Placental pericyte (primary cell): ENCODE measurements around the gene NUTM1. TPM values are rescaled to one million over a fixed set of nuclear protein-coding genes. Genes with fewer than 3 reads are reported as not detected.

Source experiments
- small RNA-seq: library from RNA; depleted of rRNA; stranded (forward); fragments of <200 nt; gene quantifications from one replicate; pipeline ENCODE3, GENCODE V24; 2012; ENCODE audit warnings: low replicate concordance
- total RNA-seq: library from RNA; depleted of rRNA; stranded (reverse); fragments of >200 nt; gene quantifications from 2 replicates; pipeline ENCODE4 v1.2.3, GENCODE V29; 2012

Gene NUTM1
- total RNA-seq = not detected in 2 replicates

GRCh38 chr15:34342737-34343575 is at the start of gene NUTM1, which contains the start of gene NOP10:
NUTM1 (plus strand) TSS chr15:34343315; CDS start chr15:34343697, 382 bp downstream.
NOP10 (minus strand) TSS chr15:34343136; CDS start chr15:34343073, 63 bp downstream.

GRCh38 chr15:34337557-34338306 is 5.4 kb upstream of the NUTM1 start, which contains the start of gene SLC12A6:
SLC12A6 (minus strand) TSS chr15:34337781; CDS start chr15:34336680, 1,101 bp downstream.

DNA sequence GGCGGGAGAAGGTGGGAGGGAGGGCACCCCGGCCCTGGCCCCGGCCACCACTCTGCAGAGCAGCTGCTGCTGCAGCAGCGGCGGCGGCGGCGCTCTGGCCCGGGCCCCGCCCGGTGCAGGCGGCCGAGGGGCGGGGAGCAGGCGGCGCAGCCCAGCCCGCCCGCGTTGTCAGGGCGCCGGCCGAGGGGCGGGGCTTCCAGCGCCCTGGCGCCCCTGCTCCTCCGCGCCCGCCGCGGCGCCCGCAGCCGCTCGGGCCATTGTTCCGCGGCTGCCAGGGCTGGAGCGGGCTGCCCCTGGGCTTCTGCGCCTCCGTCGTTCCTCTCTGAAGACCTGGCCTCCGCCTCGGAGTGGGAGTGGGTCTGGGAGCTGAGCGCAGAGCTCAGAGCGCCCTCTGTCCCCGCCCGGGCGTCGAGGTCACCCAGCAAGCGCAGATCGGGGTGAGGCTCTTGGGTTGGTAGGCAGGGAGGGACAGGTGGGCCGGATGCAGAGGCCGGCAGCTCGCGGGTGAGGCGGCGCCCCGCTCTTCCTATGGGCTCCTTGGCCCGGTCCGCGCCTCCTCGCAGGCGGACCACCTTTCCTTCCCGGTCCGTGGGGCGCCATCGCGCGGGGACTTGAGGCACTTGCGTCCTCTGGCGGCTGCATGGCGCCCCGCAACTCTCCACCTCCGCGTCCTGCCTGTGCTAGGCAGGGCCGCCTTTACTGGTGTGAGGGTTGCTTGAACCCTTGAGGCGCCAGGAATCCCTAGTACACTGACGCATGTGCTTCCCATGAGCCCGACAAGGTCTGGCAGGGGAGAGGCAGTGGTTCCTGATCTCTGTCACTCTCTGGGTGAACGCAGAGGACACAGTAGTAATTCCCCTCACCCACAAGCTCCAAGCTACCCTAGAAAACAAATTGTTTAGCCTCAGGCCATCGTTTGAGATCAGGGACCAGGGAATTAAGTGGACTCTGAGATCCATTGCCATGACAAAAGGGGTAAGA is 24.3 kb downstream of the NUTM1 start, which contains the start of gene LPCAT4:
Gene LPCAT4, minus strand, starts transcription at position 96 of the 981 bp plus-strand sequence. CDS start 96 bp downstream, outside the sequence.

Small RNA genes within 50 kb of the gene (small RNA-seq; reads per million reads assigned to genes)
- not detected for gene MIR1233-1
- not detected for gene RF00019

Other genes with a start within 250 kb of the NUTM1 start
- gene EMC7, start 241.5 kb upstream of the NUTM1 start, total RNA-seq = 44.4 and 56.0 TPM in 2 replicates
- gene PGBD4, start 241.2 kb upstream of the NUTM1 start, total RNA-seq = 1.3 and 1.9 TPM in 2 replicates
- gene KATNBL1, start 133.2 kb upstream of the NUTM1 start, total RNA-seq = 22.5 and 68.9 TPM in 2 replicates
- gene EMC4, start 118.3 kb upstream of the NUTM1 start, total RNA-seq = 128 and 132 TPM in 2 replicates
- gene SLC12A6, start 5.5 kb upstream of the NUTM1 start, total RNA-seq = 19.5 and 23.0 TPM in 2 replicates
- gene NOP10, start 179 bp upstream of the NUTM1 start, total RNA-seq = 249 and 266 TPM in 2 replicates
- 5.7 and 19.0 TPM in 2 replicates for gene LPCAT4, start 23.9 kb downstream of the NUTM1 start, total RNA-seq
- gene GOLGA8A, start 94.5 kb downstream of the NUTM1 start, total RNA-seq = 7.7 and 10.0 TPM in 2 replicates
- 24.5 and 39.2 TPM in 2 replicates for gene GOLGA8B, start 240.3 kb downstream of the NUTM1 start, total RNA-seq